ENCODE data around the gene SPI1.

The SPI1 gene

GRCh38 chr11:47406896-47407745, 28.8 kb upstream of the SPI1 start:
- DNase-seq (ENCODE audit: low spot score), result no peak

GRCh38 chr11:47403571-47403970, 25.2 kb upstream of the SPI1 start:
- no peak for DNase-seq (ENCODE audit: low spot score)

- no peak for DNase-seq (ENCODE audit: low spot score)
Measured at GRCh38 chr11:47403135-47403534, 24.8 kb upstream of the SPI1 start.

GRCh38 chr11:47400768-47401279, 22.5 kb upstream of the SPI1 start:
- no peak for DNase-seq (ENCODE audit: low spot score)

- DNase-seq (ENCODE audit: low spot score), result peak; percentile 86
Measured at GRCh38 chr11:47399860-47400767, 21.8 kb upstream of the SPI1 start.

GRCh38 chr11:47398551-47398950, 20.2 kb upstream of the SPI1 start:
- no peak for DNase-seq (ENCODE audit: low spot score)

GRCh38 chr11:47398011-47398410, 19.7 kb upstream of the SPI1 start:
- DNase-seq (ENCODE audit: low spot score), result no peak

- DNase-seq (ENCODE audit: low spot score), result no peak
Measured at GRCh38 chr11:47396049-47396320, 17.6 kb upstream of the SPI1 start.

- DNase-seq (ENCODE audit: low spot score), result no peak
Measured at GRCh38 chr11:47395223-47396048, 17.1 kb upstream of the SPI1 start.

- DNase-seq (ENCODE audit: low spot score), result peak; percentile 79
Measured at GRCh38 chr11:47394322-47395222, 16.2 kb upstream of the SPI1 start.

GRCh38 chr11:47394050-47394321, 15.6 kb upstream of the SPI1 start:
- no peak for DNase-seq (ENCODE audit: low spot score)

- no peak for DNase-seq (ENCODE audit: low spot score)
Measured at GRCh38 chr11:47393163-47394049, 15.1 kb upstream of the SPI1 start.

GRCh38 chr11:47392546-47393162, 14.3 kb upstream of the SPI1 start:
- no peak for DNase-seq (ENCODE audit: low spot score)

- no peak for DNase-seq (ENCODE audit: low spot score)
Measured at GRCh38 chr11:47391711-47392432, 13.5 kb upstream of the SPI1 start.

GRCh38 chr11:47391077-47391583, 12.8 kb upstream of the SPI1 start:
- DNase-seq (ENCODE audit: low spot score), result no peak

- no peak for DNase-seq (ENCODE audit: low spot score)
Measured at GRCh38 chr11:47390422-47390760, 12.0 kb upstream of the SPI1 start.

GRCh38 chr11:47389577-47390421, 11.5 kb upstream of the SPI1 start:
- DNase-seq (ENCODE audit: low spot score), result no peak

Measured in germinal center (tissue), 1 donor.